GM12872 (cell line): ENCODE measurements around the gene GRP.

Experiments used
- TF ChIP-seq, protein P1 (sequence below): IDR thresholded peaks from 3 replicates; pipeline ENCODE4 v1.5.1; 2011; ENCODE audit warnings: low read depth, mild to moderate bottlenecking, low read length, moderate library complexity; ENCODE audit not compliant: insufficient read depth

GRP gene

DNA sequence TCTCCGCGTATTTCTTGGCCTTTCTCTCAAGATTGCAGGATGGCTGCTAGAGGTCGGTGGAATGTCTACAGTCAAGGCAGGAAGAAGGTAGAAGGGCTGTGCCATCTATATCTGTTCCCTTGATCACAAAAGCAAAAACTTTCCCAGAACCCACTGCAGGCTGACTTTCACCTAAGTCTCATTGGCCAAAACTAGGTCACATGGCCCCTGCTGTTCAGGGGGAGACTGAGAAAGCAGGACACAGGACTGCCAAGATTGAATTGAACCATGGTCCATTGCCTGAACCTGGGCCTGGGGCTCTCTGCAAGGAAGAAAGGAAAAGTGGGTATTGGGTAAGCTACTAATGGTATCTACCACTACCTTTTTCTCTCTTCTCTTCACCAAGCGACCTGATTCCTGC is 9.7 kb upstream of the GRP start:
- TF ChIP-seq, protein P1, sequence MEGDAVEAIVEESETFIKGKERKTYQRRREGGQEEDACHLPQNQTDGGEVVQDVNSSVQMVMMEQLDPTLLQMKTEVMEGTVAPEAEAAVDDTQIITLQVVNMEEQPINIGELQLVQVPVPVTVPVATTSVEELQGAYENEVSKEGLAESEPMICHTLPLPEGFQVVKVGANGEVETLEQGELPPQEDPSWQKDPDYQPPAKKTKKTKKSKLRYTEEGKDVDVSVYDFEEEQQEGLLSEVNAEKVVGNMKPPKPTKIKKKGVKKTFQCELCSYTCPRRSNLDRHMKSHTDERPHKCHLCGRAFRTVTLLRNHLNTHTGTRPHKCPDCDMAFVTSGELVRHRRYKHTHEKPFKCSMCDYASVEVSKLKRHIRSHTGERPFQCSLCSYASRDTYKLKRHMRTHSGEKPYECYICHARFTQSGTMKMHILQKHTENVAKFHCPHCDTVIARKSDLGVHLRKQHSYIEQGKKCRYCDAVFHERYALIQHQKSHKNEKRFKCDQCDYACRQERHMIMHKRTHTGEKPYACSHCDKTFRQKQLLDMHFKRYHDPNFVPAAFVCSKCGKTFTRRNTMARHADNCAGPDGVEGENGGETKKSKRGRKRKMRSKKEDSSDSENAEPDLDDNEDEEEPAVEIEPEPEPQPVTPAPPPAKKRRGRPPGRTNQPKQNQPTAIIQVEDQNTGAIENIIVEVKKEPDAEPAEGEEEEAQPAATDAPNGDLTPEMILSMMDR, result no peak

DNA sequence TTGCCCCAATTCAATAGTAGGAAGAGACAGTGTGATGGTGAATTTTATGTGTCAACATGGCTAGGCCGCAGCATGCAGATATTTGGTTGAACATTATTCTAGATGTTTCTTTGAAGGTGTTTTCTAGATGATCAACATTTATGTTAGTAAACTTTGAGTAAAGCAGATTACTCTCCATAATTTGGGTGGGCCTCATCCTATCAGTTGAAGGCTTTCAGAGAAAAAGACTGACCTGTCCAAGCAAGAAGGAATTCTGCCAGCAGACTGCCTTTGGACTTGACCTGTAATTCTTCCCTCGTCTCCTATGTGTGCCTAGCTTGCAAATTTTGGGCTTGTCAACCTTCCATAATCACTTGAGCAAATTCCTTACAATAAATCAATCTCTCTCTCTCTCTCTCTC is 8.3 kb upstream of the GRP start:
- TF ChIP-seq, protein P1, result no peak

DNA sequence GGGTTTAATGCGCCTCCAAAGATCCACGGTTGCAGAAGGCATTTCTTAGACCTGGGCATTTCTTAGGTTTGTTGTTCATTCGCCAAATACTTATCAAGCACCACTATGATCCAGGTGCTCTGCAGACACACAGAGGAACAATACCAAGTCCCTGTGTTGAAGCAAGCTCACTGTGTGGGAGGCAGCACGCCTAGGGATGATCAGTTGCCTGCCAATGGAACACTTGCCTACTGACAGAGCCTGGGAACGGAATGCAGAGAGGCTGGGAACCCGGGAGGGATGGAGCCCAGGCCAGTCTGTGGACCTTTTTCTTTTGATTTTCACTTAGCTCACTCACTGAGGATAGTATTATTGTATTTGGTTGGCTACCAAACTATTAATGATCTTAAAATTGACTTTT is 1.9 kb upstream of the GRP start:
- TF ChIP-seq, protein P1, result no peak

DNA sequence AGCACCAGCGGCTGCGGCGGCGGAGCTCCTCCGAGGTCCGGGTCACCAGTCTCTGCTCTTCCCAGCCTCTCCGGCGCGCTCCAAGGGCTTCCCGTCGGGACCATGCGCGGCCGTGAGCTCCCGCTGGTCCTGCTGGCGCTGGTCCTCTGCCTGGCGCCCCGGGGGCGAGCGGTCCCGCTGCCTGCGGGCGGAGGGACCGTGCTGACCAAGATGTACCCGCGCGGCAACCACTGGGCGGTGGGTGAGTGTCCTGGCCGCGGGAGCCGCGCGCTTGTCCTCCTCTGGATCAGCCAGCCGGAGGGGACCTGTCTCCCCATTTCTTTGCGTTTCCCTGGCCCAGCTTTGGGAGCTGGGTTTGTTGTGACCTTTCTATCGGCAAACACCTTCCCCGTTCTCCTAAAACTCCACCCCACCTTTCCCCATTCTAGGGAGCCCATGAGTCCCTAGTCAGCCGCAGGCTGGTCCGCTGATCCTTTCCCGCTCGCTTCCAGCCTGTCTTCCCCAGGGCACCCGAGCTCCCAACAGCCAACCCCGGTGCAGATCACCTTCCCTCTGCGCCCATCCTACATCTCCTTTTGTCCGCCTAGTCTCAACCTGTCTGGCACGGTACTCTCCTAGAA is 316 bp downstream of the GRP start:
- TF ChIP-seq, protein P1, result no peak

DNA sequence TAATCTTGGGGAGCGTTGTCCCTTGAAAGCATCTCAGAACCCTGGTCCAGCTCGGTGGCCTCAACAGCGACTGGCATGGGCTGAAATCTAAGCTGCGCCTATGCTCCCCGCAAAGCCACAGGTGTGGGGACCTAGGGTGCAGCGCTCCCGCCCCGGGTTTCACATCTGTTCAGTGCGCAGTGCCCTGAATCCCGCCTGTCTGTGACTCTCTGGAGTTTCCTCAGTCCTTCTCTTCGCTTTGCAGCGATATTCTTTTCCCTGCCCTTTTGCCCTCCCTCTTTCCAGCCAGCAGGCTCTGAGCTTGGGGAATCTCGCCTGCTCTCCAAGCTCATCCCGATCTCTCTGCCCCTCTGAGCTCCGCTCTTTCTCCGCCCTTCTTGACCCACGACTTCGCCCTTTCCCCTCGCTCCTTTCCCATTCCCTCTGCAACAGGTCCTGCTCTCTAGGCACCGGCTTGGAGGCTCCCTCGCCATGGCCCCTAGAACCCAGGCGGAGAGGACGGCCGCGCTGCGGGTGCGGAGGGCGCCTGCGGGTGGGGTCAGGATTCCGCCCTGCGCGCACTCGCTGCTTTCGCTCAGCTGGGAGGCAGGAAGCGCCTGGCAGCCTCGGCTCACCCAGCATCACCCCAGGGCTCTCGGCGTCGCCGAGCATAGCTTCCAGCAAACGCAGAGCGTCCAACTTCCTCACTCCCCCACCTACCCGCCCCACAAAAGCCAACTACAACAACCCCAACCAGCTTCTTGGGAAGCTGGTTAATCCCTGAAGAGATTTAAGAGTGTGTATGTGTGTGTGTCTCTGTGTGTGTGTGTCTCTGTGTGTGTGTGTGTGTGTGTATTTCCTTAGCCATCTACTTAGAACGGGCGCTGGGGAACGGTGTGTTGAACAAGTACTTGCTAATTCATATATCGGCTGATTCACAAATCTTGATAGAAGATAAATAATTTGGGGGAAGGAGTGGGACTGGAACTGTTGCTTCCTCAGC is 1.1 kb downstream of the GRP start:
- TF ChIP-seq, protein P1, result no peak

DNA sequence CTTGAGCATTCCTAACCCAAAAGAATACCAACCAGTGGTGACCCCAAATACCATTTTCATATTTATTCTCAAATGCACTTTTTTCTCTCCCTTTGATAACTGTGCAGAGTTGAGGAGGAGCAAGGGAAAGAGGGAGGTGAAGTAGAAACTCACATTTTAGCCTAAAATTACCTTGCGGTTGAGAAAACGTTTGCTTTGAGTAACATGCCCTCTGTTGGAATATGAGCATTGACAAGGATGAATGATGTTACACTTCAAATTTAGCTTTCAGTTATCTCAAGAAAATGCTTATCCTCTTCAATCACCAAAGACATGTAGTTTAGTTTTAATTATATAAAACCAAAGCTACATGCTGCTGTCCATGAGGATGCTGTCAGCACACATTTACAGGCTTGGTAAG is 2.4 kb downstream of the GRP start:
- TF ChIP-seq, protein P1, result no peak

DNA sequence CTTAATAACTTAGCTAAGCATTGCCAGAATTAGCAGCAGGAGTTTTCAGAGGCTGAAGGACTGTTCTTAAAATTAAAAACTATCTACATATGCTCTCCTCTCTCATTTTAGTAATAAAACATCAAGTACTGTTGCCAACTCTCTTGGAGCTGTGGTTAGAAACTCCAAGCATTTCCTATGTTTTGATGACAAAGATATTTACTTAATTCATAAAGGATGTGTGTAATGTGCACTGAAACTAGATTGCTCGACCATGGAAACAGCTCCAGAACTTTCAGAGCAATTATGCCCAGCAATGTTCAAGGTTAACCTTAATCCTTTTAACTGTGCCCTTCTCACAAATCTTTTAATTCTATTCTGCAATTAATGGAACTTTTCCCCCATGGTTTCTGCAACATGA is 8.4 kb downstream of the GRP start:
- TF ChIP-seq, protein P1, result no peak
